Dermis blood vessel endothelial cell (primary cell): ENCODE measurements around the gene CCN5. TPM values are rescaled to one million over a fixed set of nuclear protein-coding genes. Genes with fewer than 3 reads are reported as not detected.

ENCODE experiments used
- DNase-seq: peaks from one replicate; pipeline ENCODE4 v3.0.0; 2010
- total RNA-seq: library from RNA; depleted of rRNA; stranded (reverse); fragments of >200 nt; gene quantifications from 2 replicates; pipeline ENCODE4 v1.2.3, GENCODE V29; 2014

The CCN5 gene
- total RNA-seq, 1 donor from 2014 or later = not detected

GRCh38 chr20:44716309-44717106, 1.3 kb downstream of the CCN5 start:
- no peak for DNase-seq

- no peak for DNase-seq
These were observed 2.8 kb downstream of the CCN5 start for GRCh38 chr20:44717986-44718385.

DNA sequence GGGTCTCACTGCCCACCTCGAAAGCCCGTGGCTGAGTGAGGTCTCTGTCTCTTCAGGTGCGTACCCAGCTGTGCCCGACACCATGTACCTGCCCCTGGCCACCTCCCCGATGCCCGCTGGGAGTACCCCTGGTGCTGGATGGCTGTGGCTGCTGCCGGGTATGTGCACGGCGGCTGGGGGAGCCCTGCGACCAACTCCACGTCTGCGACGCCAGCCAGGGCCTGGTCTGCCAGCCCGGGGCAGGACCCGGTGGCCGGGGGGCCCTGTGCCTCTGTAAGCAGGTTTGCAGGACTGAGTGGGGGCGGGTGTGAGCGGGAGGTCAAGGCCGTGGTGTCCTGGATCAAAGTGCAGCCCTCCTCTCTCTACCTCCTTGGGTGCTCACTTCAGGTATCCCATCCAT, 4.7 kb downstream of the CCN5 start:
- no peak for DNase-seq

GRCh38 chr20:44720621-44720996, 5.4 kb downstream of the CCN5 start:
- DNase-seq = no peak

GRCh38 chr20:44720997-44721784, 6.0 kb downstream of the CCN5 start:
- peak; percentile 41 for DNase-seq

DNA sequence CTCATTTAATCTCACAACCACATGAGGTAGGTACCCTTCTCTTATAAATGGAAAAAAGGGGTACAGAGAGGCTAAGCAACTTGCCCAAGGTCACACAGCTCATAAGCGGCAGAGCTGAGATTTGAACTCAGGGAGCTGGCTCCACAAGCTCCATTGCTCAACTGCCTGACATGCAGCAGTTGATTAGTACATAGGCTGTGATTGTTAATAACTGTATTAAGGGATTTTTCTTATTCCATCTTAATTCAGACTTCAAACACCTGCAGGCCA, 6.6 kb downstream of the CCN5 start:
- no peak for DNase-seq

GRCh38 chr20:44722990-44723389, 7.8 kb downstream of the CCN5 start:
- DNase-seq = no peak

- peak; percentile 53 for DNase-seq
These were observed 8.2 kb downstream of the CCN5 start for GRCh38 chr20:44723391-44723790.

DNA sequence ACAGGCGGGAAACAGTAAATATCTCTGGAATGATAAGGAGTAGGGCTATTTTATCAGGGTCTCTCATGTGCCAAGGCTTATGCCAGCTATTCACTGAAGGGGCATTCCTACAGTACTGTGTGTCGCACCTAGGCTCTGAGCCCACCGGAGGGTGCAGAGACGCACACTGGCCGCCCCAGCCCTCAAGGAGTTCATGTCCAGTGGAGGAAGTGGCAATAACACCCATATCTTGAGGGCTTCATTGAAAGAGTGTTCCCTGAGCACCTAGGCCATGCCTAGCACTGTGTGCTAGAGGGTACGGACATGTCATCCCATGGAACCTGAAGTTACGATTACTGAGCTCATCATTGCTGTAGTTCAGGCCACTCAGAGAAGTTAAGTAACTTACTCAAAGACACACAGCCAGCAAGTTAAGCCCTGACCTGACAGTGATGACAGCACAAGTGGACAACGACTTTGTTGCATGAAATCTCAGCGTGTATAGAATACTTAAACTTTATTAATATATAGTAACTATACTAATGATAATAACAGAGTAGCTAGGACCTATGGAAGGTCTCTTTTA, 8.7 kb downstream of the CCN5 start:
- no peak for DNase-seq

DNA sequence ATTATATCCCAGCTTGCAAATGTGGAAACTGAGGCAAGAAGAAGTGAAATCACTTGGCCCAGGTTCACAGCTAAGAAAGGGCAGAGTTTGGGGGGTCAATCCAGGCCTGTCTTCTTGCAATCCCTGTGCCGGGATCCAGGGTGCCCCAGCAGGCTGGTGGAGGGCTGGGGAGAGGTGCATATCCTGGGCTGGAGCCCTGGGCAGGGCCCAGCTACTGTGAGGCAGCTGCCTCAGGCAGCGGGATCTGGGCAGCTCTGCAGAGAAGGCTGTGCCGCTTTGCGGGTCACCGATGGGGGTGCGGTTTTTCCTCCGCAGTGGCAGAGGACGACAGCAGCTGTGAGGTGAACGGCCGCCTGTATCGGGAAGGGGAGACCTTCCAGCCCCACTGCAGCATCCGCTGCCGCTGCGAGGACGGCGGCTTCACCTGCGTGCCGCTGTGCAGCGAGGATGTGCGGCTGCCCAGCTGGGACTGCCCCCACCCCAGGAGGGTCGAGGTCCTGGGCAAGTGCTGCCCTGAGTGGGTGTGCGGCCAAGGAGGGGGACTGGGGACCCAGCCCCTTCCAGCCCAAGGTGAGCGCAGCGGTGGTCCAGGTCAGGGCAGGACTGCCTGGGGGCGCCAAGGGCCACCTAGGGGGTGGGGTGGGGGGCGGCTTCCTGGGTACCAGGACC, 9.4 kb downstream of the CCN5 start:
- DNase-seq = no peak

DNA sequence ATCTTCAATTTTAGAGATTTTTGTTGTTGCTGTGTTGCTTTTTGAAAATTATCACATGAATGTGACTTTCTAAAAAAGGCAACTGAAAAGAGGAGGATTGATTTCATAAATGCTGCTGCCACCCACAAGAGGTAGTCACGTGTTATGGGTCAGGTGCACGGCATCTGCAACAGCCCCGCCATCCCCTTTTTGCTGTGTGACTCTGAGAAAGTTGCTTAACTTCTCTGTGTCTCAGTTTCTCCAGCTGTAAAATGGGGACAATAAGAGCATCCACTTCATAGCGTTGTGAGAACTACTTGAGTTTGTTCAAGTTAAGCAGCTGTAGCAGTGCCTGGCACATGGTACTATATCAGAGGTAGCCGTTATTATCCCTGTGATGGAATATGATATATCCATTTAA, 10.7 kb downstream of the CCN5 start:
- no peak for DNase-seq

GRCh38 chr20:44727039-44727438, 11.9 kb downstream of the CCN5 start:
- no peak for DNase-seq

GRCh38 chr20:44727651-44728050, 12.5 kb downstream of the CCN5 start:
- DNase-seq = no peak

- peak; percentile 85 for DNase-seq
These were observed 13.8 kb downstream of the CCN5 start for GRCh38 chr20:44728801-44729443.

- DNase-seq = peak; percentile 91
These were observed 15.3 kb downstream of the CCN5 start for GRCh38 chr20:44730441-44730840.

DNA sequence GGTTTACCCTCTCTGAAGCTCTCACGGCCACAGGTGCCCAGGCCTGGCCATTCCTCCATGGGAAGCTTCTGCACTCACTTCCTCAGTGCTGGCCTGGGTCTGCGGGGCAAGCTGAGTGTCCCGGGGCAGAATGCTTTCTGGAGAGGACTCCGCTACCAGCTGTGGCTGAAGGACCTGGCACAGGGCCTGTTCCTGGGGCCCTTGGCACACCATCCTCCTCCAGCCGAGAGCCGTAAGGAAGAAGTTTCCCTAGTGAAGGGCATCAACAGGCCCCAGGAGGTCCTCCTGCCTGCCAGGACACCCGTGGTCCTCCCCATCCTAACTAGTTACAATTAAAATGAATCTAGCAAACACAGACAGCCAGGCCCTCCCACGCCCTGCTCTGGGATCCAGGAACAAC, 16.5 kb downstream of the CCN5 start:
- DNase-seq = no peak

DNA sequence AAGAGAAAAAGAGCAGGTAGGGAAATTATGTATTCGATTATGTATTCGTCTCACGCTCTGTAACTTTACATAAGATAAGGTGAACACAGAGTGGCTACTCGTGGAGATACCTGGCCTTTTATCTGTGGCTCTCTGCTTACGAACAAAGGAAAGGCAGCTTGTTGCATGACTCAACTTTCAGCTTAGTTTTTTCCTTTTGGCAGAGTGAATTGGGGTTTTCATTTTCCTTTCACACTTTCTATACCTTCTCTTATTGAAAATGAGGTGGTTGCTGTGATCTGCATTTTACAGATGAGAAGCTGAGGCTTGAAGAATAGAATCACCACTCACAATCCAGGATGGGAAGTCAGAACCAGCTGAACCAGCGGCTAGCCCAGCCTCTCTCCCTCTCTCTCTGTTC, 17.2 kb downstream of the CCN5 start:
- DNase-seq = no peak

DNA sequence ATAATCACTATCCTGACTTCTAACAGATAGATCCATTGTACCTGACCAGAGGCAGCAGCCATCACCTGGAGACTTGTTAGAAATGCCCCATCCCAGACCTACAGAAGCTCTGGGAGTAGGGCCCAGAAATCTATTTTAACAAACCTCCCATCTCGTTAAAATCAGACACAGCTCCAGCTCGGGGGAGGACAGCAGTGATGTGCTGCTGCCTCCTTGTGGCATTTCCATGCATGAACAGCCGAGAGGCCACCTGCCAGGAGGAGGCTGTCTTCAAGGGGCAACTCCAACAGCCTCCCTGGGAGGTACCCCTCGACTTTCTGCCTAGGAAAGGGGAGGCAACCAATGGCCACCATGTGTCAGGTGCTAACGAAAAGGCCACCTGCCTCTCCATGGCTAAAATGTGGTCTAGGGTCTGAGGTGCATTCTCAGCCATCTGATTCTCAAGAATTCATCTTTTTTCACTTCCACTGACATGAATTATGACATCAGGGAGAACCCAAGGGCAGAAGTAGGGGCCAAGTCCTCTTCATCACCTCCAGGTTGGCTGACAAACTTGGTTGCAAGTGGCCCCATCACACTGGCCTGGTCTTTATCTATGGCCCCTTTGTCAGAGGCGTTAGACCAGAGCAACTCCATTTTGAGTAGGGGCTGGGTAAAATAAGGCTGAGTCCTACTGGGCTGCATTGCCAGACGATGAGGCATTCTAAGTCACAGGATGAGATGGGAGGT, 18.3 kb downstream of the CCN5 start:
- DNase-seq = peak; percentile 87

DNA sequence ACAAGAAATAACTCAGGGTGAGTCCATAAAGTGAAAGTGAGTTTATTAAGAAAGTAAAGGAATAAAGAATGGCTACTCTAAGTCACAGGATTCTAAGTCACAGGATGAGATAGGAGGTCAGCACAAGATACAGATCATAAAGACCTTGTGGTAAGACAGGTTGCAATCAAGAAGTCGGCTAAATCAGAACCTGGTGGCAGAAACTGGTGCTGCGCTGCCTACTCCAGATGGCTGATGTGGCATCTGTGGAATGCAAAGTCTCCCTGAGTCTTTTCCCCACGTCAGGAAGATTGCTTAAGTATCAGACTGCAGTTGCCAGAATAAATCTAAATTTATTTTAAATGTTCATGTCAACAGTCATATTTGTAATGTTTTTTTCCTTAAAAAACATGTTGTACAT, 19.8 kb downstream of the CCN5 start:
- no peak for DNase-seq

- no peak for DNase-seq
These were observed 20.6 kb downstream of the CCN5 start for GRCh38 chr20:44735816-44736169.

DNA sequence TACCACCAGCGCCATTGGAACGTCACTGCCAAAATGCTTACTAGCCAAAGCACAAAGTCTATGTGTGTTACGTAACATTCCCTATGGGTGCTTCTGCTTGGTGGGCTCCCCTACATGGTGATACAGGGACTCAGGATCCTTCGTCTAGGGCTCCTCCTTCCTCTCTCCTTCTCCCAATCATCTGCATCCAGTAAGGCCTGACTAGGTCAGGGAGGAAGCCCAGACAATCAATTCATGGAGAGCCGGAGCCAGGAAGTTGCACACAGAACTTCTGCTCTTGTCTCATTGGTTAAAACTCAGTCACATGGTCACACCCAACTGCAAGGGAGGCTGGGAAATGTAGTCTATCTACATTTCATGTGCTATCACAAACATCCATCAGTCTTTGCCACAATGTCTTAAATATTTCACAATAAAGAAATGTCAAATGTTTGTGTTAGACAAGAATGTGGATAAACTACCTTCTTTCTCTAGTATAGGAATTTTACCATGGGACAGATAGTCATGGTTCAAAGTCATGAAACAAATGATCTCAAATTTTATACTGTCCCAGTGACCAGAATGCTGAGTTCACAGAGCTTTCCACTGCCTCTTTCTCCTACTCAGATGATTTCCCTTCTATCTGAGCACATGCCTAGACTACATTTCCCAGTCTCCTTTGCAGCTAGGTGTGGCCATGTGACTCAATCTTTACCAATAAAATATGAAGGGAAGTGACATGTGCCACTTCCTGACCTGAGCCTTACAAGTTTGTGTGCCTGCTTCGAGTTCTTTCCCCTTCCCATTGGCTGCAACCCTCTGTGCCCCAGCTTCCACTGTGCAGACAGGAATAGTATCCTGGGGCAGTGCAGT, 21.2 kb downstream of the CCN5 start:
- peak; percentile 91 for DNase-seq
